ENCODE results near the gene ID3.
"Not testable (repeated sequence)": the region's sequence is repeated elsewhere in the genome, so short reads cannot be mapped to it uniquely, and the experiment has no call there.

Gene ID3

DNA sequence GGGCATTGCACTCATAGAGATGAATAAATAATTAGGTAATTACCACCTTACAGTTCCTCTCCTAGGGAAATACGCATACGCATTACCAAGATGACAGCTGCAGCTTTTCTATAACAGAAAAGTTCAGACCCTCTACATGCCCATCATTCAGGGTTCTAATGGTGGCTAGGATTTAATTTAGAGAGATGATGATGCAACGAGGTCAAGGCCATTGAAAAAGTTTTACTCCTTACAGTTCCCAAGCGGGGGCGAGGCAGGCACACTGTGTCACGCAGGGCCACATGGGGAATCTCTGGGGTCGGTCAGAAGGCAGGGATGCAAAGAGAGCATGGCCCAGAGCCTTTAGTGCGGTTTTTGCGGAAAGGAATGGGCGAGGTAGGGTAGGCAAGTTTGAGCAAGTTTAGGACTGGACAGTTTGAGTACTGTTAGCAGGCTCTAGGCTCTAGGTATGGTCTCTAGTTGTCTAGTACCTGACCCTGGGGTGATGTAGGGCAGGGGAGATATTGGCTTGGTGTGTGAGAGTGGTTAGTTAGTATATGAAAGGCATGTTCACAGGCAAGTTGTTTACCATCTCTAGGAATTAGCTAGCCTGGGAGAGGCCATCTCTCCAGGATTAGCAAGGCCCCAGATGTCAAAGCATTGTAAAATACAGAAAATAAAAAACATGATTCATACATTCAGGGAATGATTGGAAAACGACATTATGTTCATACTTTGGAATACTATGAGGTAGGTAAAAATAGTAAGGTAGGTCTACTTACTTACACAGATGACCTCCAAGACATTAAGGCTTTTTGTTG, 29.6 kb upstream of the ID3 start:
- DNase-seq: no peak

DNA sequence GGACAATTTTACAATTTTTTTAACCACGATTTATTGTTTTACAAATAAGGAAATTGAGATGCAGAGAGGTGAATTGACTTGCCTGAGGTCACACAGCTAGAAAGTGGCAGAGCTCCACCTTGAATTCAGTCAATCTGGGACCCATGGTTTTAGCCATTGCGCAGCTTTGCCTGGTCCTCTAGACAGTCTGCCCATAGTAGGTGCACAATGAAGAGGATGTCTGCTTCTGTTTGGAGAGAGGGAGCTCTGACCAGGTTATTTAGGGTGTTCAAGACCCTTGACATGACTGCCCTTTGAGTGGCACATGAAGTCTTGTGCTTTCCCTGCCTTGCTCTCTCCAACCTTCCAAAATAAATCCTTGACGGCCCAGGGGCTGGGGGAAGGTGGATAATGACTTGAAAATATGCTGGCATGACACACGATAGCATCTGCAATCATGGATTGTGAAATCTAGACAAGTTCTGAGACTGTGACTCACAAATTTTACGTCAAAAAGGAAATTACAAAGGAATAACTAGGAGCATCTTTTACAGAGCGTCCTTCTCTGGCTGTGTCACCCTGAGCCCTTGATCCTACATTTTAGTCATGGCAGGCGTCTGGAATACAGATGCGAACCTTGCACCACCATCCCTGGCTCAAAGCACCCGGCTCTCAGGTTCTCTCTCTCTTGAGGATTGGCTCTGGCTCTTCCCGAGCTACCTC, 26.2 kb upstream of the ID3 start:
- DNase-seq: no peak

GRCh38 chr1:23583727-23584126, 24.4 kb upstream of the ID3 start:
- DNase-seq: not testable (repeated sequence)

DNA sequence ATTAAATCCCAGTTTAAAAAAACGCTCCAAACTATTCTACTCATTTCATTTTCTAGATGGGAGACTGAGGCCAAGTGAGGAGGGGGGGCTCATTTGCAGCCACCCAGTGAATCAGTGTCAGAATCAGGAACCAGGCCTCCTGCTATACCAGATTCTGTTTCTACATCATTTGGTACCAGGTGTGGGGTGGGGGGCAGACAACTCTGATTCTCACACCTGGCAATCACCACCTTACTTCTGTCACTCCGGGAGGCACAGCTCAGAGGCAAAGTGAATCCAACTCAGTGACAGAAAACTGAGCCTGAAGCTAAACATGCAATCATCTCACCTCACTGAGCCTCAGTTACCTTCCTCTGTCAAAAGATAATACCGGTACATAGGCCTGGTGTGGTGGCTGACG, 23.5 kb upstream of the ID3 start:
- DNase-seq: no peak

- DNase-seq: peak; percentile 55
Measured at GRCh38 chr1:23581219-23581618, 21.9 kb upstream of the ID3 start.

GRCh38 chr1:23578997-23579363, 19.7 kb upstream of the ID3 start:
- no peak for DNase-seq

DNA sequence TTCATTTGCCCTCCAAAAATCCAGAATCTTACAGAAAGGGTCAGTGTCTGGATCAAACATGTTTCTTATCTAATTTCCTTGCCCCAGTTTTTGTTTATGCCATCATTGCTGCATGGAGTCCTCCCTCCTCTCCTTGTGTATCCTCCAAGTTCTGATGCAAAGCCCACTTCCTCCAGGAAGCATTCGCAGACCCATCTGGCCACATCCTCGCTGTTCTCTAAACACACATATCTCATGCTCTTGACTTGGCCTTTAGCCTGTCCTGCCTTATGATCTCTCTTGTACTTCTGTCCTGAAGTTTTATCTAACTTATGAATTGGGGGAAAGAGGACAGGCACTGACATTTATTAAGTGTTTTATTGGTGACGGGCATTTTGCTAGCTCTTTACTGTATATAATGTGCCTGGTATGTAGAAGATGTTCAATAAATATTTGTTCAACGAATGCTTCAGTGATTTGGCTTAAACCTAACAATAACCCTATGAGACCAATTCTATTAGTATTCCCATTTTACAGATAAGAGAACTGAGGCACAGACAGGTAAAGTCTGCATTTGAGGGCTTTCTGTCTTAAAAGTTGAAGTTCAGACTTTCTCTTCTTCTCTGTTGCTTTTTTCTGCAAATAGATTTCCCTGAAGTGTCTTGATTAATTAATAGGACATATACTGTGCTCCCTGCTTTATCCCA, 19.2 kb upstream of the ID3 start:
- no peak for DNase-seq

DNA sequence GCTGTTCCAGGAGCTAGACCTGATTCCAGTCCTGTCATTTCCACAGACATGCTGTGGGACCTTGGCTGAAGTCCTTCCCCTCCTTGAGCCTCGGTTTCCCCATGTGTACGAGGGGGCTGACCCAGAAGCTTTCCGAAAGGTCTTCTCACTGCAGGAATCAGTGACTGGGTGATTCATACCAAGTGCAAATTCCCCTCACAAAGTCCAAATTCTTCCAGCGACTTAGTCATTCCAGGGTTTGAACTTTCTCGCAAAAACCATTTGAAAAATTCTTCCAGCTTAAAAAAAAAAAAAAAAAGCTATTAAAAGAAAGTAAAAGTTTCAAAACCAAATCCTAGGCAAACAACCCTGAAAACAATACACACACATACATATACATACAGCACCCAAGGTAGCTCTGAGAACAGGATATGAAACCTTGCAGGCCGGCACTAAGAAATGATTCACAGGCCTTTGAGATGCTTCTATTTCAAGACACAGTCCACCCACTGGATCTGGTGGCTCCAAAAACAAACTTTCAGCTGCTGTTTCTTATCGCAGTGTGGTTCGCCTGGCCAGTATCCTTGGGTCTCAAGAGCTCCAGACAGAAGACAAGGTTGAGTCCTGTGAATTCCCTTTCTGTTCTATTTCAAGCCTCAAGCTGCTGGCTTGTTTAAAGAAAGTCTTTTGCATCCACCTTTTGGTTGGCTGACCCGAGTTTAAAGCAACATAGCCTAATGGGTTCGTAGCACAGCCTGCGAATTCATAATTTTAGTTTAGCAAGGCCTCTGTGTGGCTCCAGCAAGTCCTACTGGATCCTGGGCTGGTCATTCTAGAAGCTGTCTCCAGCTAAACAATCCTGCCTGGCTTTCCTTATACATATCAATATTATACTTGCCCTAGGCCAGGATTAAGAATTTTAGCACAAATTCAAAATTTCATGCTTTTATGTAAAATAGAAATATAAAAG, 18.0 kb upstream of the ID3 start:
- no peak for DNase-seq

DNA sequence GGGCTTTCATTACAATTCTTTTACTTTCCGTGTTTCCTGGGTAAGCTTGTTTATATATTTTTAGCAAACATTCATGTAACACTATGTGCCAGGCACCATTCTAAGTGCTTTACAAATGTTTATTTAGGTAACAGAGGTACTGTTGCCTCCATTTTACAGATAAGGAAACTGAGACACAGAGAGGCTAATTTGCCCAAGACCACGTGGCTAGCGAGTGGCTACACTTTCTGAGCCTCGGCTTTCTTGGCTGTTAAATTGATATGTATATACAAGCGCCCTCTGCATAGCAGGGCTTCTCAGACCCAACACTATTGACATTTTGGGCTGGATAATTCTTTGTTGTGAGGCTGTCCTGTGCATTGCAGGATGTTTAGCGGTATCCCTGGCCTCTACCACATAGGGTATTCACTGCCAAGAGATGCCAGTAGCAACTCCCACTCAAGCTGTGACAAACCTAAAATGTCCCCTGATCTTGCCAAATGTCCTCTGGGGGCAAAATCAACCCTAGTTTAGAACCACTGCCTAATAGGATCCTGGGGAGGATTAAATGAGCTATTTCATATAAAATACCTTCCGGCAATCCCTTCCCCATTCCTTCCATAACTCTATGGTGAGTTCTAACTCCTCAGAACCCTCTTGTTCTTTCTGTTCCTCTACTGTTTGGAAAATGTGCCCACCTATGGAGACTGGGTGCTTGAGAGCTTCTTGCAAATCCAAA, 17.2 kb upstream of the ID3 start:
- no peak for DNase-seq

DNA sequence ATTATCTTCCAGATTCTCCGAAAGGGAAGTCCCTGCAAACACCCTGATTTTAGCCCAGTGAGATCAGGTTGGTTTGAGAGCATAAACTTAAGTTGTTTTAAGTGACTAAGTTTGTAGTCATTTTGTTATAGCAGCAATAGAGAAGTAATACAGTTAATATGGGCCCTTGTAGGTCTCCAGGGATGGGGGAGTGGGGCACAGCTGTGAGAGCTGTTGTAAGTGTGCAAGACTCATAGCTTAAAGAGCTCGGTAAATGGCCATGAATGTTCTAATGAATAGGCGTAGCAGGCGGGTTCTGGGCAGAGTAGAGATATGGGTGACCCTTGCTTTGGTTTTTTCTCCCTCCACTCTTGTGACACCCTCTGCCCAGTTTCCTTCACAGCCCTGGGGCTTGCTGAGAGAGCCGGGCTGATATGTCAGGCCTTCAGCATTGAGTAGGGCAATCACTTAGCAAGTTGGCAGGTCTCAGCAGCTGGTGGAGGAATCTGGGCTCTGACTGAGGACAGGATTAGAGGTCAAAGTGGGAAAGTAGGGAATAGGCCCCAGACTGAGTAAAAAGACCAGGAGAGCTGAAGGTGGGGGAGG, 16.0 kb upstream of the ID3 start:
- no peak for DNase-seq

- DNase-seq: no peak
Measured at GRCh38 chr1:23574265-23574754, 15.0 kb upstream of the ID3 start.

DNA sequence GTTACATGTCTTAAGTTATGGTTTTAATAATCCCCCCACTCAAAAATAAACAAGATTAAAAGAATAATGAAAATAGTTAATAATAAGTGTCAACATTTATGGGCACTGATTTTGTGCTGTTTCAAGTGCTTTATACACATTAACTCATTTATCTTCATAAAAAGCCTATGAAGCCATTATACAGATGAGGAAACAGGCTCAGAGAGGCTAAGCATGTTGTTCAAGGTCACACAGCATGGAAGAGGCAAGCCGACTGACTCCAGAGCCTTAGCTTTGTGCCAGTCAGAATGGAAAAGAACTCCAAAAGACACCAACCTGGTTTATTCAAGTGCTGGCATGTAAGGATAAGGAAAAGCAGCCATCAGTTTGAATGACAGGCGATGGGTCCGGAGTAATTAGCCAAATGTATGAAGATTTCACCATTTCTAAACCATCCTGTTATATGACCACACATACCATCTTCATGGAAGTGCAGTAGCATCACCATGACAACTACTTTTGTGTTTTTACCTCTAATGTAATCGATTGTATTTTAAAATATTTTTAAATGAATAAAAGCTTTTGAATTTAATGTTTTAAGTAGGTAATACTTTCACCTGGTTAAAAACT, 14.4 kb upstream of the ID3 start:
- DNase-seq: no peak

- no peak for DNase-seq
Measured at GRCh38 chr1:23571465-23571864, 12.2 kb upstream of the ID3 start.

DNA sequence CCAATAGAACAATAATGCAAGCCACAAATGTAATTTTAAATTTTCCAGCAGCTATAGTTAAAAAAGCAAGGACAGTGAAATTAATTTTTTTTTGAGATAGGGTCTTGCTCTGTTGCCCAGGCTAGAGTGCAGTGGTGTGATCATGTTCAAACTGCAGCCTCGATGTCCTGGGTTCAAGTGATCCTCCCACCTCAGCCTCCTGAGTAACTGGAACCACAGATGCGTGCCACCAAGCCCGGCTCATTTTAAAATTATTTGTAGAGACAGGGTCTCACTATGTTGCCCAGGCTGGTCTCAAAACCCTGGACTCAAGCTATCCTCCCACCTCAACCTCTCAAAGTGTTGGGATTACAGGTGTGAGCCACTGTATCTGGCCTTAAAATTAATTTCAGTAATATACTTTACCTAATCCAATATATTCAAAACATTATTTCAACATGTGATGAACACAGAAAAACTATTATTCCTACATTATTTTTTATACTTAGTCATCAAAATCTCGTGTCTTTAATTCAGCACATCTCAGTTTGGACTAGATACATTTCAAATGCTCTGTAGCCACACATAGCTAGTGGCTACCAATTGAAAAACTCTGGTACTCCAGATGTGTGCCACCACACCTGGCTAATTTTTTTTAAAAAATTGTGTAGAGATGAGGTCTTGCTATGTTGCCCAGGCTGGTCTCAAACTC, 10.8 kb upstream of the ID3 start:
- no peak for DNase-seq

- DNase-seq: no peak
Measured at GRCh38 chr1:23568608-23569383, 9.5 kb upstream of the ID3 start.

- no peak for DNase-seq
Measured at GRCh38 chr1:23567996-23568607, 8.8 kb upstream of the ID3 start.

GRCh38 chr1:23567629-23567995, 8.3 kb upstream of the ID3 start:
- DNase-seq: no peak

GRCh38 chr1:23566304-23566703, 7.0 kb upstream of the ID3 start:
- DNase-seq: no peak

- DNase-seq: no peak
Measured at GRCh38 chr1:23565776-23566175, 6.5 kb upstream of the ID3 start.

Measured in NCI-H510A treated with DMSO at 0.1 percent for 48 hours (cell line).